ENCODE measurements around the gene HMCN1. TPM values are rescaled to one million over a fixed set of nuclear protein-coding genes. Genes with fewer than 3 reads are reported as not detected.

Gene HMCN1
- total RNA-seq, 1 donor from 2014 or later = 3.4 TPM

DNA sequence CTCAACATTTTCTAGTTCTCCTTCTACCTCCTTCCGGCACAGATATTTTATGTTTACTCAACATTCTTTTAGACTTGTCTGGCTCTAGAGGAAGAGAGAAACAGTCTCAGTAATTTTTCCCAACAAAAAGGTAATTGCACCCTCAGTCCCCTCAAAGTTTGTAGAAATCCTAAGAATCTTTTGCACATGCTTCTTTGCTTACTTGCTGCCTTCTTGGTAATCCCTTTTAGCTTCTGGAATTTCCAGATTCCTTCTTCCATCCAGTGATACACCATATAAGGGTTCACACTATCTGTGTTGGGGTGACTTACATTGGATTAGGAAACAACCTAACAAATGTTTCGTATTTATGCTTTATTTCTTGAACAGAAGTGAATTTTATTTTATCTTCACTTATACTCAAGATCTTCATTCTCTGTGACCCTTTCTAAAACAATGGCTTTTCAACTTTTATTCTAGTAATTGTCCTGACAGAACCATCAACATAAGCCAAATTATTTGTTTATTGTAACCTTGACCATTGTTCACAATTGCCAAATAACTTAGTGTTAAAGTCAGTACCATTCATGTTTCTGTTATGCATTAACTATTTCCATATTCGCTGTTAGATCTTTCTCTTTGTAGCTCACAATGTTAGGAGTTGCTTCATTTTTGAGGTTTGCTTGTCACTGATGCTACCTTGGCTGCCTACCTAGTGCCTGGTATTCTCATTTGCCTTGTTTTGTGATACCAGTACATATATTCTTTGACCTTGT is 238.1 kb downstream of the HMCN1 start:
- Mint-ChIP-seq H3K9me3 (ENCODE audit: low read depth) (no peaks in the 10 kb centered on the region), H3K27me3 (no peaks in the 10 kb centered on the region), H3K27ac (no peak overlapping the region), H3K4me3 (ENCODE audit: low read depth) (no peak overlapping the region), H3K36me3 (ENCODE audit: insufficient read depth) (no peaks in the 10 kb centered on the region), H3K4me1 (ENCODE audit: low read depth) (no peaks in the 10 kb centered on the region)
- DNase-seq (ENCODE audit: low spot score, unreplicated experiment) = no peak
- TF ChIP-seq, protein P1, sequence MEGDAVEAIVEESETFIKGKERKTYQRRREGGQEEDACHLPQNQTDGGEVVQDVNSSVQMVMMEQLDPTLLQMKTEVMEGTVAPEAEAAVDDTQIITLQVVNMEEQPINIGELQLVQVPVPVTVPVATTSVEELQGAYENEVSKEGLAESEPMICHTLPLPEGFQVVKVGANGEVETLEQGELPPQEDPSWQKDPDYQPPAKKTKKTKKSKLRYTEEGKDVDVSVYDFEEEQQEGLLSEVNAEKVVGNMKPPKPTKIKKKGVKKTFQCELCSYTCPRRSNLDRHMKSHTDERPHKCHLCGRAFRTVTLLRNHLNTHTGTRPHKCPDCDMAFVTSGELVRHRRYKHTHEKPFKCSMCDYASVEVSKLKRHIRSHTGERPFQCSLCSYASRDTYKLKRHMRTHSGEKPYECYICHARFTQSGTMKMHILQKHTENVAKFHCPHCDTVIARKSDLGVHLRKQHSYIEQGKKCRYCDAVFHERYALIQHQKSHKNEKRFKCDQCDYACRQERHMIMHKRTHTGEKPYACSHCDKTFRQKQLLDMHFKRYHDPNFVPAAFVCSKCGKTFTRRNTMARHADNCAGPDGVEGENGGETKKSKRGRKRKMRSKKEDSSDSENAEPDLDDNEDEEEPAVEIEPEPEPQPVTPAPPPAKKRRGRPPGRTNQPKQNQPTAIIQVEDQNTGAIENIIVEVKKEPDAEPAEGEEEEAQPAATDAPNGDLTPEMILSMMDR (IDR thresholded peaks at IDR 0.05; ENCODE audit: unreplicated experiment) = no peak

DNA sequence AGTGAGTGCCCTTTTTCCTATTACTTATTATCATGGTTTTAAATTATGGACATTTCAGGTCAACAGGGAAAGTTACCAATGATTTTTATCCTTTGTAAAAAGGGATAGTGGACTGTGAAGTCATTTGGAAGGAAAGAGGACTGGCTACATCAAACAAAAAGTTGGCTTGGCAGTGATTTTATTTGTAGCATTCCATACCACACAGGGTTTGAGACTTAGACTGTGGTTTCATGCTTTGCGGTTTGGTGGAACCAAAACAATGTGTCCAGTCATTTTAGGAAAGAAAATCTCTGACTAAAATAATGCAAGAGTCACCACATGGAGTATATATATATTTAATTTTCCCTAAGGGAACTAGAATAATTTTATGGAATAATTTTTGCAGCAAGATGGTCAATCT is 239.5 kb downstream of the HMCN1 start:
- Mint-ChIP-seq H3K27me3 (no peaks in the 10 kb centered on the region), H3K9me3 (ENCODE audit: low read depth) (no peaks in the 10 kb centered on the region), H3K27ac (no peak overlapping the region), H3K4me1 (ENCODE audit: low read depth) (no peaks in the 10 kb centered on the region), H3K36me3 (ENCODE audit: insufficient read depth) (no peaks in the 10 kb centered on the region), H3K4me3 (ENCODE audit: low read depth) (no peak overlapping the region)
- DNase-seq (ENCODE audit: low spot score, unreplicated experiment) = no peak
- TF ChIP-seq, protein P1 (IDR thresholded peaks at IDR 0.05; ENCODE audit: unreplicated experiment) = no peak

DNA sequence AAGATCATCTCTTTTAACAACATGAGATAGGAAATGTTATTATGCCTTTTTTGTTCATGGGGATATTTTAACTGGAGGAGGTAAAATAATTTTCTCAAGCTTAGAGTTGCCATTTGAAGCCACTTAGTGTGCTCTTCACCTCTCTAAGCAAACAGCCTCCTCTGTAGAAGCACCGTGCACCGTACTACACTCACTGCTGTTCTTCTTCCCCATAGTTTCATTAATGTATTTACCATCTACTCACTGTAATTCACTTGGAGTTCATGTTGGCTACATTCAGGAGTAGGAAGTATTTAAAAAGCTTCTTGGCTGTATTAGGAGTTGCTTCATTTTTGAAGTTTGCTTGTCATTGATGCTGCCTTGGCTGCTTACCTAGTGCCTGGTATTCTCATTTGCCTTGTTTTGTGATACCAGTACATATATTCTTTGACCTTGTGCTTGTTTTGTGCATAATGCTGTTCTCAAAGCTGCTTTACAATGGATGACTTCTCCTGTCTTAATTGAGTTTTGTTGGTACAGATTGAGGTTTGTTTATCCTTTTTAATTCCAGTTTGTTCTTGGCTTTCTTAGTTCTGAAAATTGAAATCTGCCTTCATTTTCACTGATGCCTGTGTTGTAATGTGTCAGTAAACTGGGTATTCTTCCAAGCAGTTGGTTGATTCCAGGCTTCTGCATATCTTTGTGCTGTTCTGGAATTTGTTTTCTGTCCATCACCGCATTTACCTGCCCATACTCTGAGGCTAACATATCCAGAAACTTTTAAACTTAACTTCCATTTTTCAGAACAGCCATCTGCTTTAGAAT is 240.4 kb downstream of the HMCN1 start:
- Mint-ChIP-seq H3K9me3 (ENCODE audit: low read depth) (no peaks in the 10 kb centered on the region), H3K4me1 (ENCODE audit: low read depth) (no peaks in the 10 kb centered on the region), H3K36me3 (ENCODE audit: insufficient read depth) (no peaks in the 10 kb centered on the region), H3K27ac (no peak overlapping the region), H3K4me3 (ENCODE audit: low read depth) (no peak overlapping the region), H3K27me3 (no peaks in the 10 kb centered on the region)
- TF ChIP-seq, protein P1 (IDR thresholded peaks at IDR 0.05; ENCODE audit: unreplicated experiment) = no peak
- DNase-seq (ENCODE audit: low spot score, unreplicated experiment) = no peak

DNA sequence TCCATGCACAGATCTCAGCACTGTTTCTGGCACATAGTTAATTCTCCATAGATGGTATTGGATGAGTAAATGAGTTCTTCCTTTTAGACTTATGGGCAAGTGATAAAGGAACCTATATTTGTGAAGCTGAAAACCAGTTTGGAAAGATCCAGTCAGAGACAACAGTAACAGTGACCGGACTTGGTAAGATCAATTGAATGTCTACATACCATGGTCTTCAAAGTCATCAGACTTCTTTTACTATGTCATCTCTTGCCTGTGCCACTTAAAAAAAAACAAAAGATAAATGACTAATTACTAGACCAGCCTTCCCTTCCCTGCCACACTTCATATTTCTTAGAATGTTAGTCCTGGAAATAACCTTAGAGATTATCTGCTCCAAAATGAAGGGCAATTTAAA is 246.7 kb downstream of the HMCN1 start:
- no peak for DNase-seq (ENCODE audit: low spot score, unreplicated experiment)
- Mint-ChIP-seq H3K36me3 (ENCODE audit: insufficient read depth) (no peaks in the 10 kb centered on the region), H3K4me1 (ENCODE audit: low read depth) (no peaks in the 10 kb centered on the region), H3K4me3 (ENCODE audit: low read depth) (no peak overlapping the region), H3K27ac (no peak overlapping the region), H3K9me3 (ENCODE audit: low read depth) (no peaks in the 10 kb centered on the region), H3K27me3 (no peaks in the 10 kb centered on the region)
- TF ChIP-seq, protein P1 (IDR thresholded peaks at IDR 0.05; ENCODE audit: unreplicated experiment) = no peak

DNA sequence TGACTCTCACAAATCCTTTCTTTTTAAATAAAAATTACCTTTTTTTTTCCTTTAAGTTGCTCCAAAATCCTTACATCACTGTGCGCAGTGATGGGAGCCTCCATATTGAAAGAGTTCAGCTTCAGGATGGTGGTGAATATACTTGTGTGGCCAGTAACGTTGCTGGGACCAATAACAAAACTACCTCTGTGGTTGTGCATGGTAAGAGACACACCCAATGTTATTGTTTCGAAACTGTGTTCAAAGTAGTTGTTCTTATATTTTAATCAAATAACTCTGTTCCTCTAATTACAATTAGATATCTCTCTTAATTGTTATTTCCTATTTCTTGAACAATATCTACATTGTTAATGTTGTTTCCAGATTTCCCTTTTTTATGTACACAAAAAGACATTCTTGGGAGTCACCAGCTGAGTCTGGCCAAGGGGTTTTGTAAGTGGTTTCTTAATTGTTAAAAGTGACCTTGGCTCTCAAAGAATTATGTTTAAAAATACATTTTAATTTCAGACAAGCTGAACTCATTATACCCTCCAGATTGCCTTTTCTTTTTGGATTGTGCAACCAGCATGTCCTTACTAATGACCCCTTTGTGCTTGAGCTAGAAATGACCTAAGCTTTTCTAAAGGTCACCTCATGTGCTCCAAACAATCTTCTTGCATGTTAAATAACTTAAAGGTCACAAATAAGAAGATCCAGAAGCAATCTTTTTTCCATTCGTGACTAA is 250.1 kb downstream of the HMCN1 start:
- TF ChIP-seq, protein P1 (IDR thresholded peaks at IDR 0.05; ENCODE audit: unreplicated experiment) = no peak
- Mint-ChIP-seq H3K9me3 (ENCODE audit: low read depth) (no peaks in the 10 kb centered on the region), H3K4me1 (ENCODE audit: low read depth) (no peaks in the 10 kb centered on the region), H3K36me3 (ENCODE audit: insufficient read depth) (no peaks in the 10 kb centered on the region), H3K27ac (no peak overlapping the region), H3K4me3 (ENCODE audit: low read depth) (no peak overlapping the region), H3K27me3 (no peaks in the 10 kb centered on the region)
- DNase-seq (ENCODE audit: low spot score, unreplicated experiment) = no peak

Measured in progenitor cell of endocrine pancreas (in vitro differentiated cells).